Naive thymus-derived CD4-positive, alpha-beta T cell (primary cell): ENCODE results near the gene FBXO3. TPM values are rescaled to one million over a fixed set of nuclear protein-coding genes. Genes with fewer than 3 reads are reported as not detected.
A peak's percentile ranks its signal among the peaks of the same experiment; 100 is the strongest.
"Not testable (repeated sequence)": the region's sequence is repeated elsewhere in the genome, so short reads cannot be mapped to it uniquely, and the experiment has no call there.

Experiments
- ATAC-seq: fragments of 150-1000 bp; cut with Tn5 transposase; 2 replicates; pipeline ENCODE4 v1.10.0; 2021; ENCODE audit warnings: mild to moderate bottlenecking, moderate library complexity
- CTCF ChIA-PET: fragments of 350-600 bp; sonication (Branson Sonifier 250); formaldehyde crosslinking; loops from one replicate; lab custom pipeline; 2021; ENCODE audit warnings: antibody characterized with exemption; lab: Charles Lee
- POLR2A ChIA-PET: fragments of 350-600 bp; sonication (Branson Sonifier 250); formaldehyde crosslinking; loops from one replicate; lab custom pipeline; 2021; ENCODE audit warnings: antibody characterized with exemption, inconsistent platforms; lab: Charles Lee
- DNase-seq, 9 donors: peaks; one replicate each; pipeline versions ENCODE4 v3.0.0 to v3.0.0-alpha.2; 2020 to 2022; ENCODE audit warnings: mixed read lengths in 1 of 9
- H3K27ac ChIP-seq: one replicate; pipeline ENCODE4 v1.7.0; 2013; ENCODE audit warnings: mild to moderate bottlenecking, low read depth, low read length, moderate library complexity
- H3K27me3 ChIP-seq, 2 donors: one replicate each; pipeline ENCODE4 v1.7.0; 2013; ENCODE audit warnings: low read length in 2 of 2, mild to moderate bottlenecking in 2 of 2, moderate library complexity in 2 of 2; ENCODE audit not compliant: control insufficient read depth in 2 of 2, insufficient read depth in 2 of 2
- H3K36me3 ChIP-seq, 3 experiments: 1 replicate in 2 of 3; 2 replicates in 1 of 3; pipeline ENCODE4 v1.7.0; 2013; ENCODE audit warnings: low read length in 3 of 3, mild to moderate bottlenecking in 3 of 3, moderate library complexity in 1 of 3; ENCODE audit not compliant: insufficient read depth in 3 of 3, control insufficient read depth in 2 of 3
- H3K4me1 ChIP-seq, 2 donors: one replicate each; pipeline ENCODE4 v1.7.0; 2013; ENCODE audit warnings: low read length in 2 of 2, mild to moderate bottlenecking in 2 of 2, moderate library complexity in 1 of 2; ENCODE audit not compliant: control insufficient read depth in 2 of 2, insufficient read depth in 2 of 2
- H3K4me3 ChIP-seq: 2 replicates; pipeline ENCODE4 v1.7.0; 2013; ENCODE audit warnings: mild to moderate bottlenecking, low read length
- H3K9me3 ChIP-seq, 3 experiments: 1 replicate in 2 of 3; 2 replicates in 1 of 3; pipeline ENCODE4 v1.7.0; 2013; ENCODE audit warnings: low read length in 3 of 3; ENCODE audit not compliant: control insufficient read depth in 2 of 3
- H3K27ac Mint-ChIP-seq, 9 donors: one replicate each; pipeline ENCODE4 v1.8.0; 2020 to 2022; ENCODE audit warnings: mixed read lengths in 9 of 9, mild to moderate bottlenecking in 8 of 9, moderate library complexity in 5 of 9, inconsistent platforms in 2 of 9
- H3K27me3 Mint-ChIP-seq, 5 donors: one replicate each; pipeline ENCODE4 v1.8.0; 2021 to 2022; ENCODE audit warnings: mixed read lengths in 5 of 5, mild to moderate bottlenecking in 1 of 5
- H3K36me3 Mint-ChIP-seq, 5 donors: one replicate each; pipeline ENCODE4 v1.8.0; 2020 to 2022; ENCODE audit warnings: mixed read lengths in 5 of 5, mild to moderate bottlenecking in 3 of 5, inconsistent platforms in 1 of 5
- H3K4me1 Mint-ChIP-seq, 7 donors: one replicate each; pipeline ENCODE4 v1.8.0; 2020 to 2022; ENCODE audit warnings: mixed read lengths in 7 of 7, mild to moderate bottlenecking in 3 of 7, inconsistent platforms in 1 of 7
- H3K4me3 Mint-ChIP-seq, 10 donors: one replicate each; pipeline ENCODE4 v1.8.0; 2020 to 2022; ENCODE audit warnings: mild to moderate bottlenecking in 10 of 10, mixed read lengths in 10 of 10, moderate library complexity in 6 of 10, inconsistent platforms in 2 of 10
- H3K9me3 Mint-ChIP-seq, 11 donors: one replicate each; pipeline ENCODE4 v1.8.0; 2020 to 2022; ENCODE audit warnings: mixed read lengths in 11 of 11, mild to moderate bottlenecking in 4 of 11, inconsistent platforms in 1 of 11, moderate library complexity in 1 of 11
- intact Hi-C, 2 donors: fragments of 100-400 bp; cut with micrococcal nuclease; formaldehyde crosslinking; loops; one replicate each; pipeline ENCODE4 v1.15.1; 2023
- polyA plus RNA-seq, 2 donors: library from polyadenylated mRNA; unstranded; fragments of 300-500 nt; fragmentation: Illumina TruSeq; gene quantifications; one replicate each; pipeline ENCODE4 v1.2.3, GENCODE V29; 2021
- total RNA-seq, 6 experiments: library from RNA in 5 of 6; stranded (reverse) in 5 of 6; gene quantifications; 1 replicate in 5 of 6; 2 replicates in 1 of 6; pipeline ENCODE4 v1.2.3 and lab custom pipeline; 2021 to 2026

FBXO3 gene
- total and polyA plus RNA-seq, 7 experiments from 2014 or later: 22.6 to 55.7 (median 43.1) TPM

DNA sequence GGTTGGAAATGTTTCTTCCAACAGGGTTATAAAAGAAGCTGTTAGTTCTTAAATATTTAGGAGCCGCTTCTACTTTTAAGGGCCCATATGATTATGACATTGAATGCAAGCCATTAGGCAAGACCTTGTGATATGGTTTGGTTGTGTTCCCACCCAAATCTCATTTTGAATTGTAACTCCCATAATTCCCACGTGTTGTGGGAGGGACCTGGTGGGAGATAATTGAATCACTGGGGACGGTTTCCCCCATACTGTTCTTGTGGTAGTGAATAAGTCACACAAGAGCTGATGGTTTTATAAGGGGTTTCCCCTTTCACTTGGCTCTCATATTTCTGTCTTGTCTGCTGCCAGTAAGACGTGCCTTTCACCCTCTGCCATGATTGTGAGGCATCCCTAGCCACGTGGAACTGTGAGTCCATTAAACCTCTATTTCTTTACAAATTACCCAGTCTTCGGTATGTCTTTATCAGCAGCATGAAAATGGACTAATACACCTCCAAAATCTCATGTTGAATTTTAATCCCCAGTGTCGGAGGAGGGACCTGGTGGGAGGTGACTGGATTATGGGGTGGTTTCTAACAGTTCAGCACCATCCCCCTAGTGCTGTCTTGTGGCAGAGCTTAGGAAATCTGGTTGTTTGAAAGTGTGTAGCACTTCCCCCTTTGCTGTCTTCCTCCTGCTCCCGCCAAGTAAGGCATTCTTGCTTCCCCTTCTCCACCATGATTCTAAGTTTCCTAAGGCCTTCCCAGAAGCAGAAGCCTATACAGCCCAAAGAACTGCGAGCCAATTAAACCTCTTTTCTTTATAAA, 42.4 kb downstream of the FBXO3 start:
- ChIA-PET CTCF (no interaction called here), POLR2A (no interaction called here)
- intact Hi-C loops: loop anchor here in 1 of 2 donors (10.0 kb wide), 1 partner anchor 623 kb away; the partner anchor contains the start of gene ABTB2
- Mint-ChIP-seq H3K9me3 (no peaks in the 10 kb centered on the region), H3K36me3 (peaks cover 0 to 34% (median 0%) of the 10 kb centered on the region in 5 donors), H3K27me3 (peaks cover 0 to 2% (median 0%) of the 10 kb centered on the region in 5 donors), H3K4me3 (peak overlapping the region in 1 of 10 donors; percentile 23), H3K4me1 (peaks cover 29 to 60% (median 41%) of the 10 kb centered on the region in 7 donors), H3K27ac (peak overlapping the region in 1 of 9 donors; percentile 20)
- Histone ChIP-seq H3K9me3 (no peaks in the 10 kb centered on the region), H3K27ac (no peak overlapping the region), H3K4me1 (peaks cover 9 to 17% of the 10 kb centered on the region in 2 donors), H3K27me3 (no peaks in the 10 kb centered on the region), H3K36me3 (peaks cover 0 to 7% (median 0%) of the 10 kb centered on the region in 3 experiments), H3K4me3 (no peak overlapping the region)
- DNase-seq (peak in 1 of 9 donors; percentile 30), ATAC-seq (no peak)

DNA sequence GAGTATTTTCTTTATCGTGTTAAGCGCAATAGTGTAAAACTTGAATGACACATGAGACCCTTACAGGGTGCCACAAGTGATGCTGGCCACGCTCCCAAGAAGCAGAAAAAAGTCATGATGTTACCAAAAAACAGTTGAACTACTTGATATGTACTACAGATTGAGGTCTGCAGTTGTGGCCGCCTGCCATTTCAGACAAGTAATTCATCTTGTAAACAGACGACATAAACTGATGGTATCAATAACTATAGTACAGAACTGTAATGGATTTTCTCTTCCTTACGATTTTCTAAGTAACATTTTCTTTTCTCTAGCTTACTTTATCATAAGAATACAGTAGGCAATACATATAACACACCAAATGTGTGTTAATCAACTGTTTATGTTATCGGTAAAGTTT, 43.6 kb downstream of the FBXO3 start:
- H3K36me3 ChIP-seq: peaks cover 0 to 3% (median 0%) of the 10 kb centered on the region in 3 experiments
- Mint-ChIP-seq H3K27me3 (no peaks in the 10 kb centered on the region), H3K4me1 (peaks cover 40 to 66% (median 47%) of the 10 kb centered on the region in 7 donors), H3K4me3 (no peak overlapping the region), H3K27ac (no peak overlapping the region), H3K9me3 (no peaks in the 10 kb centered on the region), H3K36me3 (peaks cover 0 to 34% (median 0%) of the 10 kb centered on the region in 5 donors)
- no peak overlapping the region for H3K4me3 ChIP-seq
- ATAC-seq: no peak
- no peak for DNase-seq
- POLR2A ChIA-PET: interaction anchor here (1.1 kb wide), 1 partner anchor 43 kb away, joined by 3 read pairs; no protein-coding TSS in a partner anchor
- no peaks in the 10 kb centered on the region for H3K27me3 ChIP-seq
- no peak overlapping the region for H3K27ac ChIP-seq
- intact Hi-C loops: loop anchor here in 1 of 2 donors (10.0 kb wide), 1 partner anchor 624 kb away; the partner anchor contains the start of gene ABTB2
- H3K4me1 ChIP-seq: peaks cover 9 to 17% of the 10 kb centered on the region in 2 donors
- no peaks in the 10 kb centered on the region for H3K9me3 ChIP-seq
- CTCF ChIA-PET: no interaction called here

DNA sequence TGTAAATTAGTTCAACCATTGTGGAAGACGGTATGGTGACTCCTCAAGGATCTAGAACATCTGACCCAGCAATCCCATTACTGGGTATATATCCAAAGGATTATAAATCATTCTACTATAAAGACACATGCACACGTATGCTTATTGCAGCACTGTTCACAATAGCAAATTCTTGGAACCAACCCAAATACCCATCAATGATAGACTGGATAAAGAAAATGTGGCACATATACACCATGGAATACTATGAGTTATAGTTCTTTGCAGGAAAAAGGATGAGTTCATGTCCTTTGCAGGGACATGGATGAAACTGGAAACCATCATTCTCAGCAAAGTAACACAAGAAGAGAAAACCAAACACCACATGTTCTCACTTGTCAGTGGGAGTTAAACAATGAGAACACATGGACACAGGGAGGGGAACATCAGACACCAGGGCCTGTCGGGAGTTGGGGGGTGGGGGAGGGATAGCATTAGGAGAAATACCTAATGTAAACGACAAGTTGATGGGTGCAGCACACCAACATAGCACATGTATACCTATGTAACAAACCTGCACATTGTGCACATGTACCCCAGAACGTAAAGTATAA, 45.2 kb downstream of the FBXO3 start:
- DNase-seq, H3K36me3 ChIP-seq, CTCF ChIA-PET, intact Hi-C loops, H3K9me3 Mint-ChIP-seq, H3K27ac ChIP-seq, H3K4me1 ChIP-seq, H3K9me3 ChIP-seq, H3K4me3 Mint-ChIP-seq, H3K27me3 ChIP-seq, H3K27me3 Mint-ChIP-seq, H3K4me3 ChIP-seq, POLR2A ChIA-PET, ATAC-seq: not testable (repeated sequence)
- H3K4me1 Mint-ChIP-seq: peaks cover 36 to 66% (median 51%) of the 10 kb centered on the region in 7 donors
- peaks cover 0 to 32% (median 0%) of the 10 kb centered on the region in 5 donors for H3K36me3 Mint-ChIP-seq
- H3K27ac Mint-ChIP-seq: peak overlapping the region in 1 of 9 donors; percentile 38

DNA sequence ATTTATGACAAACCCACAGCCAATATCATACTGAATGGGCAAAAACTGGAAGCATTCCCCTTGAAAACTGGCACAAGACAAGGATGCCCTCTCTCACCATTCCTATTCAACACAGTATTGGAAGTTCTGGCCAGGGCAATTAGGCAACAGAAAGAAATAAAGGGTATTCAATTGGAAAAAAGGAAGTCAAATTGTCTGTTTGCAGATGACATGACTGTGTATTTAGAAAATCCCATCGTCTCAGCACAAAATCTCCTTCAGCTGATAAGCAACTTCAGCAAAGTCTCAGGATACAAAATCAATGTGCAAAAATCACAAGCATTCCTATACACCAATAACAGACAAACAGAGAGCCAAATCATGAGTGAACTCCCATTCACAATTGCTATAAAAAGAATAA, 46.8 kb downstream of the FBXO3 start:
- intact Hi-C loops, H3K27ac ChIP-seq, H3K27ac Mint-ChIP-seq, H3K4me1 ChIP-seq, H3K4me3 ChIP-seq, H3K9me3 ChIP-seq, ATAC-seq, H3K27me3 Mint-ChIP-seq, CTCF ChIA-PET, H3K36me3 ChIP-seq, H3K4me3 Mint-ChIP-seq, DNase-seq, H3K9me3 Mint-ChIP-seq, H3K27me3 ChIP-seq: not testable (repeated sequence)
- POLR2A ChIA-PET: interaction anchor here (0.9 kb wide), 1 partner anchor 9 kb away, joined by 3 read pairs; no protein-coding TSS in a partner anchor
- peaks cover 36 to 62% (median 45%) of the 10 kb centered on the region in 7 donors for H3K4me1 Mint-ChIP-seq
- H3K36me3 Mint-ChIP-seq: peaks cover 0 to 27% (median 0%) of the 10 kb centered on the region in 5 donors

DNA sequence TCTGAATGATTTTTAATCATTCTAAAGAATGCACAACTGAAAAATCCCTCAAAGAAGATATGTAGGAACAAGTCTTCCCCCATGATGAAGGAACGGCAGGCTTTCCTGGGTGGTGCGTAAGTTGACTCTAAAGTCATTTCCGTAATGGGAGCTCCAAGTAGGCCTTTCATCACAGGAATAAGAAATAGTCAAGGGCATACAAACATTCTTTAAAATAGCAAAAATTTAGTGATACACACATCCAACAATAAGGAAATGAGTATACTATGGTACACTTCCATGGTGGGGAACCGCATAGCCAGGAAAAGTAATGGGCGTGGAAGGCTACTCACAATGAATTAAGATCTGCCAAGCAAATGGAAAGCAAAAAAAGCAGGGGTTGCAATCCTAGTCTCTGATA, 48.8 kb downstream of the FBXO3 start:
- no peaks in the 10 kb centered on the region for H3K27me3 Mint-ChIP-seq
- no peaks in the 10 kb centered on the region for H3K27me3 ChIP-seq
- DNase-seq: no peak
- H3K4me1 Mint-ChIP-seq: peaks cover 29 to 61% (median 37%) of the 10 kb centered on the region in 7 donors
- ChIA-PET CTCF (no interaction called here), POLR2A (no interaction called here)
- no peak overlapping the region for H3K4me3 ChIP-seq
- peaks cover 0 to 26% (median 0%) of the 10 kb centered on the region in 3 experiments for H3K36me3 ChIP-seq
- no peak overlapping the region for H3K27ac ChIP-seq
- no peaks in the 10 kb centered on the region for H3K9me3 Mint-ChIP-seq
- intact Hi-C loops: no loop called here
- H3K27ac Mint-ChIP-seq: no peak overlapping the region
- H3K4me3 Mint-ChIP-seq: no peak overlapping the region
- H3K9me3 ChIP-seq: no peaks in the 10 kb centered on the region
- peaks cover 4 to 24% (median 10%) of the 10 kb centered on the region in 5 donors for H3K36me3 Mint-ChIP-seq
- ATAC-seq: no peak
- H3K4me1 ChIP-seq: no peaks in the 10 kb centered on the region

DNA sequence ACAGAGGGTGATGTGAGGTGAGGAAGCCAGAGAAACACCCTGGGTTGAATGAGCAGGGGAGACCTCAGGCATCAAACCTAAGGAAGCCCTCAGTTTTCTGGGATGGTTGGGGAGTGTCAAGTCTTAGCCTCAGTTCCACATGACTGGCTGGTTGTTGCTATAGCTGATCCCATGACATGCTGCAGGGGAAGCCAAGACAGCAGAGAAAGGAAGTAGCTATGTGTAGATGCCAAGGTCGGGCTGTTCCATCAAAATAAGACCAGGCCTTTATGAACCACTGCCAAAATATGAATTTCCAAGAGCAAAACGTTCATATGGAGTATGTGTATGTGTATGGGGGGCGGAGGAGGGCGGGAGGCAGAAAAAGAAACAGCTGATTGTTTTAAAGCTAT, 49.7 kb downstream of the FBXO3 start:
- H3K4me3 Mint-ChIP-seq: peak overlapping the region in 1 of 10 donors; percentile 1
- peaks cover 9 to 27% (median 13%) of the 10 kb centered on the region in 5 donors for H3K36me3 Mint-ChIP-seq
- intact Hi-C loops: no loop called here
- no peak overlapping the region for H3K4me3 ChIP-seq
- H3K27ac Mint-ChIP-seq: peak overlapping the region in 3 of 9 donors; percentile 11 to 52 (median 25)
- no peaks in the 10 kb centered on the region for H3K9me3 ChIP-seq
- ChIA-PET CTCF (interaction anchor here (1.0 kb wide), 1 partner anchor 10 kb away, joined by 3 read pairs; no protein-coding TSS in a partner anchor), POLR2A (no interaction called here)
- H3K9me3 Mint-ChIP-seq: no peaks in the 10 kb centered on the region
- DNase-seq (no peak), ATAC-seq (peak; percentile 45)
- no peaks in the 10 kb centered on the region for H3K27me3 ChIP-seq
- H3K27me3 Mint-ChIP-seq: no peaks in the 10 kb centered on the region
- H3K4me1 Mint-ChIP-seq: peaks cover 28 to 61% (median 37%) of the 10 kb centered on the region in 7 donors
- peaks cover 0 to 32% (median 0%) of the 10 kb centered on the region in 3 experiments for H3K36me3 ChIP-seq
- H3K4me1 ChIP-seq: no peaks in the 10 kb centered on the region
- H3K27ac ChIP-seq: no peak overlapping the region
